Erythroblast (primary cell): ENCODE measurements around the gene SKIC2.
"Not testable (repeated sequence)": the region's sequence is repeated elsewhere in the genome, so short reads cannot be mapped to it uniquely, and the experiment has no call there.

ENCODE experiments used
- GATA1 ChIP-seq: IDR thresholded peaks from 2 replicates; pipeline ENCODE4 v1.6.1; 2011; ENCODE audit warnings: low read depth, mild to moderate bottlenecking, control low read depth, low read length, moderate library complexity
- POLR2A ChIP-seq: IDR thresholded peaks from 2 replicates; pipeline ENCODE4 v1.6.1; 2011; ENCODE audit warnings: mild to moderate bottlenecking, low read length

- not testable (repeated sequence) for TF ChIP-seq POLR2A, GATA1
These were observed 54.1 kb downstream of the SKIC2 start for GRCh38 chr6:32012941-32013617.
